Cardiac fibroblast (primary cell): ENCODE measurements around the gene ZNF423.

Experiments
- DNase-seq, 2 donors: peaks; one replicate each; pipeline versions ENCODE4 v3.0.0 to v3.0.0-alpha.2; 2010; ENCODE audit warnings: low read depth in 2 of 2
- H3K4me3 ChIP-seq, 2 donors: replicated peaks in 1 of 2; 1 replicate in 1 of 2; 2 replicates in 1 of 2; pipeline ENCODE4 v1.5.1; 2011; ENCODE audit warnings: low read depth in 2 of 2, low read length in 2 of 2, mild to moderate bottlenecking in 2 of 2, moderate library complexity in 1 of 2
- CTCF ChIP-seq: IDR thresholded peaks from one replicate; pipeline ENCODE4 v1.5.1; 2011; ENCODE audit warnings: low read depth, mild to moderate bottlenecking, low read length, inconsistent platforms

The ZNF423 gene

GRCh38 chr16:49605536-49606254 is 250.2 kb downstream of the ZNF423 start:
- no peak for DNase-seq
- no peak overlapping the region for H3K4me3 ChIP-seq
- TF ChIP-seq CTCF = no peak

- no peak for DNase-seq
- no peak overlapping the region for H3K4me3 ChIP-seq
- TF ChIP-seq CTCF = no peak
These were observed 251.3 kb downstream of the ZNF423 start for GRCh38 chr16:49604602-49605001.

- H3K4me3 ChIP-seq = no peak overlapping the region
- no peak for DNase-seq
- no peak for TF ChIP-seq CTCF
These were observed 252.0 kb downstream of the ZNF423 start for GRCh38 chr16:49603956-49604355.

- DNase-seq = no peak
- TF ChIP-seq CTCF = no peak
These were observed 253.0 kb downstream of the ZNF423 start for GRCh38 chr16:49602976-49603310.

GRCh38 chr16:49602201-49602975 is 253.5 kb downstream of the ZNF423 start:
- H3K4me3 ChIP-seq = no peak overlapping the region
- no peak for DNase-seq

More at GRCh38 chr16:49602976-49603310, 253.0 kb downstream of the ZNF423 start:
- H3K4me3 ChIP-seq = no peak overlapping the region

GRCh38 chr16:49601576-49601975 is 254.3 kb downstream of the ZNF423 start:
- H3K4me3 ChIP-seq = no peak overlapping the region
- no peak for DNase-seq
- no peak for TF ChIP-seq CTCF

More at GRCh38 chr16:49602201-49602975, 253.5 kb downstream of the ZNF423 start:
- TF ChIP-seq CTCF = no peak
